NCI-H1105 (cell line): ENCODE measurements around the gene CHRND.

Source experiments
- DNase-seq: peaks from one replicate; lab custom pipeline; 2025; lab: John Stamatoyannopoulos, UW

Gene CHRND

DNA sequence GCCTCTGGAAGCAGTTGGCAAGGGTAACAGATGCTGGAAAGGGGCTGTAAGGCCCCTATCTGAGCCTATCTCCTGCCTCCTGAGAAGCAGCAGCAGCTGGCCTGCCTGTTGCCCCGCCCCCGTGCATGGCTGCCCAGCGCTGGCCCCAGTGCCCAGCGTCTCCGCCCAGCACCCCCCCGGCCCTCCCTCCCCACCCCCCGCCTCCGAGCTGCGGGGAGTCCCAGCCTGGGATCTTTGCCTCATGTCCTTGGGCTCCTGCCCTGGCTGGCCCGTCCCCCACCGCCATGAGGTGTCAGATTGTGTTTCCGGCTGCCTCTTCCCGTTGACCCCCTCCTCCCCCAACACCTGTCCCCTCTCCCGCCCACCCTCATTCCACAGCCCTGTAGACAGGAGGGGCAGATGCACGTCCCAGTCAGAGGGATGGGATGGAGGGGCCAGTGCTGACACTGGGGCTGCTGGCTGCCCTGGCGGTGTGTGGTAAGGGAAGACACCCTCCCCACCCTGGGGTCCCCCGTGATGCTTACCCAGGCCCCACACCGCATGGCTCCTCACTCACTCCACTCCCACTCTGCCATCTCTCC is at the start of gene CHRND:
TSS of gene CHRND (plus strand) at position 370 of the 581 bp plus-strand sequence. CDS start at position 426, 56 bp downstream.
- no peak for DNase-seq

DNA sequence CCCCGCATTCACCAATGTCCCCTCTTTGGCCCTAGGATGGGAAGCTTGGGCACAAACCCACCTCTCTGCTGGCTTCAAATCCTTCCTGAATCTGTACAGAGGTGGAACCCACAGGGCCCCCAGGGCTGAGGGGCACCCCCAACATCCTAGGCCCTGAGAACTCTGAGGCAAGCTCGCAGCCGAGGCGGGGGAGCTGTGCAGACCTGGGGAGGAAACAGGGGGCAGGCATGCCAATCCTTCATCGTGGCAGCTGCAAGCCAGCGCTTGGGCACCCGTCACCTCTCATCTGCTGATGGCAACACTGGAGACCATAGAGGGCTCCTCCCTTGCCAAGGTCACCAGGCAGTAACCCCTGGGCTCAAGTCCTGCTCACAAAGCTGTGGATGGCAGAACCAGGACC is 49.2 kb upstream of the CHRND start:
- no peak for DNase-seq

DNA sequence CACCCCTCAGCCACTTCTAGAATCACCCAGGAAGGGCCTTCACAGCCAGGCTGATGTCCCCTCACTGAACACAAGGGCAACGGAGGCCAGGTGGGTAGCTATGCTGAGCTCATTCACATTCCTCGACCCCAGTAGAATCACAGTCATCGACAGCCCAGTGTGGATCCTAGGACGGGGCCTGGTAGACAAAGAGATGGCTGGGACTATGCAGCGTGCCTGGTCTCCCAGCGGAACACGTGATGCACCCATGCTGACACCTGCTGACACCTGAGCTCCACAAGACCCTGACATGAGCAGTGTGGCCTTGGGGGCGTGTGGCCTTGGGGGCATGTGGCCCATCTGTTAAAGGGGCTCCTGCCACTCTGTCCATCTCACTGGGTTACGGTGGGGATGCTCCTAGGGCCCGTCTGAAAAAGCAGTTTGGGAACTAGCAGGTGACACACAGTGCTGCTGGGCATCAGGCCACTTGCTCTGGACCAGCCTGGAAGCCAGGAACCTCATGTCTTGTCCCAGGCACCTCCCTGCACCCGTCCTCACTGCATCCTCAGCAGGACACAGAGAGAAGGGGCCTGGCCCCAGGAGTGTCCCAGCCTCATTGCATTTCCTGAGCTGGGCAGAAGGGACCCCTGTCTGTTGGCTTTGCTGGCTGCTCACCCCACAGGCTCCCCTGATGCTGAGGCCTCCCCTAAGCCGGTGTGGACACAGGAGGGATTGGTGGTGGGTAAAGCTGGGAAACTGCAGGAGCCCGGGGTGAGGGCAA is 48.0 kb upstream of the CHRND start:
- no peak for DNase-seq

DNA sequence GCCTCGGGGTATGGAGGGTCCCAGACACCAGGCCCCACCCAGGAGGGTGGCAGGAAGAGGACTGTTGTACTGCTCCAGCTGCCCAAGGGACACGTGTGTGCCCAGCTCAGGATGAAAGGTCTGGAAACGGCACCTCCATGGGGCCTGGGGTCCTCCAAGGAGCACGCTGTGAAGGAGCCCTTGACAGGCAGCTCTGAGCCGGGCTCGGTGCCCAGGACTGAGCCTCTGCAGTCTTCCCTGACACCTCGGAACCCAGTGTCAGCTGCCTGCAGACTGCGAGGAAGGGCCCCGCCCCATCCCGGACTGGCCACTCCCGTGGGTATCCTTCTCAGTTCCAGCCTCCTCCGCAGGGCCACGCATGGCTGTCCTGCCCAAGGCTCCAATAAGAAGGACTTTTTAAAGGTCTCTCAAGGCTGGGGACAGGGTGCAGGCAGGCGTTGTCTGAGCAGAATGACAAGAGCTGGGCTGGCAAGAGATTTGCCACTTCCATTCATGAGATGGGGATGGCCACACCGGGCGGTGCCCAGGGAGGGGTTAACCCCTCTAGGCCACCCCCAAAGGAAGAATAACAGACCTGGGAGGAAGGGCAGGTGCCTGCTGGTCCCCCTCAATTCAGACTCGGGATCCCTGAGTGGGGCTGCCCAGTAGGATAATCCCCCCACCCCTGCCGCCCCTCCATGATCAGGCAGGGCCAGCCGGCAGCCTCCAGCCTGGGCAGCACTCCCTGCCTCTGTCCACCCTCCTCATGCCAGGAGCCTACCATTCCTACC is 47.2 kb upstream of the CHRND start:
- no peak for DNase-seq

DNA sequence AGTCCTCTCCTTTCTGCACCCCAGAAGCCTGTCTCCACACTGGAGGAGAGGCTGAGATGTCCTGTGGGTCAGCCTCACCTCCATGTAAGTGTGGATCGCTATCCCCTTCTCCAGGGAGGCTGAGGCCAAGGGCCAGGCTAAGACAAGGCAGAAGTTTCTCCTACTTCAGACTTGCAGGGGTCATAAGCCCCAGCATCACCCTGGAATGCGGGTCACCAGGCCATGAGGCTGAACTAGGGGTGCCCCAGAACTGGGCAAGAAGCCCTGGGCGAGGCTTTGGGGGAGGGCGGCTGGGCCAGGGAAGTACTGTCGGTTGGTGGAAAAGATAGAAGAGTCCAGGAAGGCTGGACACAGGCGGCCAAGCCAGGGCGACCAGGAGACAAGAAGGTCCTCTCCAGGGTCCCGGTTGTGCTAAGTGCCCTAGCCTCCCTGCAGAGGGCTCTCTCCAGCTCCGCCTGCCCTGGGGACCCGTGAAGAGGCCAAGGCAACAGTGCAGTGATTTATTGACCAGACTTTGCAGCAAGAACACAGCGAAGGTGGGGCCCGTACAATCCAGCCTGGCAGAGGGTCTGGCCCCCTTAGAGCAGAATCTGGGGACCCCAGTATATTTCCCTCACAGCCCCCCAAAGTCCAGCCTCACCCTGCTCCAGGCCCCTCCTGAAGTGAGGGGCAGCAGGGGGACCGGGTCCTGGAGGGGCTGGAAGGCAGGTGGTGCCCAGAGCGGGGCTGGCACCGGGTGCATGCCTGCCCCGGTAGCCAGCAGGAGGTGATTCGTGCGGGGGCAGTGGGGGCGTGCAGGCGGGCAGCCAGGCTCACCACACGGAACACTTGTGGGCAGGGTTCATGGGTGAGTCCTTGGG is 46.4 kb upstream of the CHRND start:
- DNase-seq: no peak

DNA sequence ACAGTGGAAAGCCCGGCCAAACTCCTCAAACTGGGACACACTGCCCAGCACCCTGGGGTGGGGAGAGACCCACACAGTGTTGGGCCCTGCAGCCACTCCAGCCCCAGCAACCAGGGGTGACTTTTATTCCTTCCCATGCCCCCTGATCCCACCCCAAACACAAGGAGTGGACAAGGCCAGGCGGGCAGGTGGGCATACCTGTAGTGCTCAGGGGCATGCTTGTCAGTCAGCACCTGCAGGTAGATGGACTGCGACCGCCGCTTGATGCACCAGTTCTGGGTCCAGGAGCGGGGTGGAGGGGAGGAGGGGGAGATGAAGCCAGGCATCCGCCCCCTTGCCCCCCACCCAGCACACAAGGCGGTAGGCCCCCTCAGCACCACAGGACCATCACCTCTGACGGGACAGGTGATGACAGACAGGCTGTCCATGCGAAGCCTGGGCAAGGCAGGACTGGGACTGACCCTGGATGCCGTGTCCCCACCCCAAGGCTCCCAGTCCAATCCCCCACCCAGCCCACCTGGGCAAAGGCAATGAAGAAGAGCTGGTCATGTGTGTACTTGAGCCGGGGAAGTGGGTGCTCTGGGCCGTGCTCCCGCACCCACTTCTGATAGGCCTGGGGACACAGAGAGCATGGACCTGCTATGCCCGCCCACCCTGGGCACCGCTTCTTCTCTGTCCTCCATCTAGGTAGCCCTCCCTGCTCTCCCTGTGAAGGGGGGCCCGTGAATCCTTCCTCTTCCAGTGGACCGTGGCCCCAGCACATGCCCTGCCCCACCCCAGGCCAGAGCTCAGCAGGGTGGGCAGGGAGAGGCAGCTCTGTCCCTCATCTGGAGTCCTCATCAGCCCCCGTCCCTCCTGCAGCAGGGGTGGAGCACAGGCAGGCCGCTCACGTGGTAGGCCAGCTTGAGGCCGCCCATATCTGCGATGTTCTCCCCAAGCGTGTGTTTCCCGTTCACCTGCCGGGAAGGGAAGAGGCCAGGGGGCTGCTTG is 45.5 kb upstream of the CHRND start:
- DNase-seq: no peak

DNA sequence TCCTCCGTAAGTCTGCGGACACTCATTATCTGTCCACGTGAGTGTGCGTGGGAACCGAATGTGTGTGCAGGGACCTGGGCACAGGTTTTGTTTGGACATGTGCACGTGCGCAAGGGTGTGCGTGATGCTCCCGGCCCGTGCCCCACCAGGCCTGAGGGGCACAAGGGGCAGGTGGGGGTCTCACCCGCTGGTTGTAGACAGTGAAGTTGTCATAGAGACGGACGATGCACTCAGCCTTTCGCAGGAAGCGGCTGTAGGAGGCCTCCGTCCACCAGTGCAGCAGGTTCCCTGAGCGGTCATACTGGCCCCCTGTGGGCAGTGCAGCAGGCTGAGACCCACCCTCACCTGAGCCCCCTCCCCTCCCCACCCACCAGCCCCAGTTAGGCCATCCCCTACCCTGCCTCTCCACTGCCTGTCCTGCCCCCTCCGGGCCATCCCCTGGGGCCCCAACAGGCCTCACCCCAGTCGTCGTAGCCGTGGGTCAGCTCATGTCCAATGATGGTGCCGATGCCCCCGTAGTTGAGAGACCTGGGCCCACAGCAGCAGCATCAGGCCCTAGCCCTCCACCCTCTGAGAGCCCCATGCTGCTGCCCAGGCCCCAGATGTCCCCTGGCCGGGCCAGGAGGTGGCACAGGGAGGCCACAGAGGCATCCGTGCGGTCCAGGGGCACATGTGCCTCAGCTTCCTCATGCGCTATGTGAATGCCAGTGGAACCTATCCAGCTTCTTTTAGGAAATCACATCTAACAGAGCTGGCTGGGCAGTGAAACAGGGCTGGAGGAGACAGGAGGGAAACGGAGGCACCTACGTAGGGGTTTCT is 44.4 kb upstream of the CHRND start:
- DNase-seq: no peak

DNA sequence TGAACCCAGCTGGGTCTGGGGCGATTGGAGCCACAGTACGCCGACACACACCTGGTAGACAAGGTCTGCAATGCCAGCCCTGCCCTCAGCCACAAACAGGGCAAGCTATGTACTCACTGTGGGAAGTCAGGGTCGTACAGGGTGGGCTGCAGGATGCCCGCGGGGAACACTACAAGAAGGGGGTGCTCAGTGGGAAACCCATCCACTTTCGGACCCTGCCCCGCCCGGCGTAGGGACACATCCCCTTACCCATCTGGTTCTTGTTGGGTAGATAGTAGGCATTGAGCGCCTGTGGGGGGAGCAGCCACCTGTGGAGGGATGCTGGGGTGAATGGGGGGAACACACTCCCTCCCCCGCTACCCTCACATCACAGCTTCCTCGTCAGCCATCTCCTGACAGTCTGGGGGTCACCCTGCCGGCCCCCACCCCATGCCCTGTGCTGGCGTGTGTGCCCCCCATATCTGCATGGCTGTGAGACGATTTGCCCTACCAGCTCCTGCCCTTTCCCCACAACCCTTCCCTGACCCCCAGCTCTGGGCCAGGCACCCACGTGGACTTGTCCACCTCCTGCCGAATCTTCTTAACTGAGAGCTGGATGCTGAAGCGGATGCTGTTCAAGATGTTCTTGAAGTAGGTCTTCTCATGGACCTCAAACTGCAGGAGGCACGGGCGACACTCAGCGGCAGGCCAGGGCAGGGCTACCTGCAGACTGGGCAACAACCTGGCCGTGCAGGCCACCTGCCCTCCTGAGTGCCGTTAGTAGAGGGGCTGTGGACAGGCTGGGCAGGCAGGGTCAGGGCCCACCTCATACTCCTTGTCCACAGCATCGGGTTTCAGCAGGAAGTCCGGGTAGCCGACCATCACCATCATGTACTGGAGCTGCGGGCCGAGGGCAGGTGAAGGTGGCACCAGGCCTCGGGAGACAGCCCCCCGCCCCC is 43.4 kb upstream of the CHRND start:
- no peak for DNase-seq

DNA sequence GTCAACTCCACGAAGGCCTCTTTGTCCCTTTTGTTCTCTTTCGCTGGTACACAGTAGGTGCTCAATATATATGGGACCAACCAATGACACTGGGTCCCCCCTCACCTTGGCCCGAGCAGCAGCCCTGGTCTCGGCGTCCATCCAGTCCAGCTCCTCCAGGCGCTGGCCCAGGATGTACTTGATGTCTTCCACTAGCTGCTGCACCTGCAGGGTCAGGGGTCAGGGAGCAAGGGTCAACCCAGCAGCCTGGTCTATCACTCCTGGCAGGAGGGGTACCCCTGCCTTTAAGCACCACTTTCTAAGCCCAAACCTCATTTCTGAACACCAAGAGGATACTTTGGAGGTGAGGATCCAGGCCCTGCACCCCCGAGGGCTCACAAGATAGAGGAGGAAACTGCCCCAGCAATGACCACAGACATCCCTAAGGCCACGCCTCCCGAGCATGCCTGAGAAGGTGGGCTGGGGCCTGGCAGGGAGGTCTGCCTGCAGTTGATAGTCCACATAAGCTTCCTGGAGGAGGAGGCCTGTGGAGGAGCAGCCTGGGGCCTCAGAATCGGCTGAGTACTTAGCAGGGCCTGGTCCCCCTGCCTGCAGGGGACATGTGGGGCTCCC is 42.5 kb upstream of the CHRND start:
- DNase-seq: no peak

DNA sequence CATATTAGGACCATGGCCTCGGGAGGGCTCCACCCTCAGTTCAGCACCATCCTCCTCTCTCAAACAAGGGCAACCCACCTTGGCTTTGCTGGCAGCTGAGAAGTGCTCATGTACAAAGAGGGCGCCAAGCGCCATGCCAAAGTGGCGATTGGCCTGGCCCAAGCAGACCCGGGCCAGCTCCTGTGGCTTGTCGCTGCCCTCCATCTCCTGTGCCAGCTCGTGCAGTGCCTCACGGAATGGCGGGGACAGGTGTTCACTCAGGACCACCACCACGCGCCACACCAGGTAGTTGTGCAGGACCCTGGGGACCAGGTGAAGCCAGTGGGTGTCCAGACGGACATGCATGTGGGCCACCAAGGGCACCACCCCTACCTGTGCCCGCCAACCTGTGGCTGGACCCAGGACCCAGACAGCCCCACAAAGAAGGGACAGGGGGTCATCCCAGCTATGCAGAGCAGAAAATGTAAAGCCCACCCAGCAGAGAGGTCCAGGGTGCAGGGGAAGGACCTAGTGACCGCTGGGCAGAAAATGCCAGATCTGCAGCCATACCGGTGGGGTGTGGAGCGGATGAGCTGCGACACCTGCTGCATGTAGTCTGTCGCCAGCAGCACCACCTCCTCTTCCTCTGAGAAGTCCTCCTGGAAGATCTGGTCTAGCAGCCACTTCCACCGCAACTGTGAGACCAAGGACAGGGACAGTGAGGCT is 41.9 kb upstream of the CHRND start:
- no peak for DNase-seq

DNA sequence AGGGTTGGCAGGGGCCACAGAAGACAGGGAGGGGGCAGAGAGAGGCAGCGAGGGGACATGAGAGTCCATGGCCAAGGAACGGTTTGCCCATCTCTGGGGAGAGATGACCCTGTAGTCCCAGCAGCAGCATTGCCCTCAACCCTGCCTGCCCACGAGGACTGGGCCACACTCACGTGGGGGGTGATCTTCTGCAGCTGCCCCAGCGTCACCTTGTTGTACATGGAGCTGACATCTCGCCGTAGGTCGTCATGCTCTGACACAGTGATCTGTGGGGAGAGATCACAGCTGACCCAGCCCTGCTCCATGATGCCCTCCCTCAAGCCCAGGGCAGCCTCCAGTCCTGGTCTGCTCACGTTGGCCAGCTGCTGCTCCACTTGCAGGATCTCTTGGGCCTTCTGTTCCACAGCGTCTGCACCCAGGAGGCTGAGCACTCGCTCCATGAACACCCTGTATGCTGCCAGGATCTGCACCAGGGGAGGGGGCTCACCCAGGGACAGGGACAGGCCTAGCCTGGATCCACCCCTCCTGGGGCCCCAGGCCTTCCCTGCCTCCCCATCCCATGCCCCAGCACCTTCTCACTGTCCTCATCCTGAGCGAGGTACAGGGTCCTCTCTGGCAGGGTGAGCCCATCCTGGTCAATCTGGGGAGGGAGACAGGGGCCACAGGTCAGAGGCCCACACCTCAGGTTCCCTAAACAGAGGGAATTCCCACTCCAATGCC is 41.2 kb upstream of the CHRND start:
- DNase-seq: no peak

DNA sequence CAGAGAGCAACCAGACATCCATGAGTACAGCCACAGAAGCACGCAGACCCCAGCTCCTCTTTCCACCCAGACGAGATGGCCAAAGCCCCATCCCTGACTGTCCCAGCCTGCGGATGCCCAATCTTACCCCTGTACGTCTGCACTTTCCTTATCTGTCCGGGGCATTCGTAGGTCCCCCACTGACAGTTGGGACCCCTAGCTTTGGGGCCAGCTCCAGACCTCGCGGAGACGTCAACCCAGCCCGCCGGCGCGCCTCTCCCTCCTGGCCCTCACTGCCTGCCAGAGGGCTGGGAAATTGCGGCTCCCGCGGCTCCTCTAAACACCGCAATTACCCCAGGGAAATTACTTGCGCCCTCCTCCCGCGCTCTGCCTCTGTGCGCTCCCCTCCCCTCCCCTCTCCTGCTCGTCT is 40.6 kb upstream of the CHRND start:
- DNase-seq: no peak

DNA sequence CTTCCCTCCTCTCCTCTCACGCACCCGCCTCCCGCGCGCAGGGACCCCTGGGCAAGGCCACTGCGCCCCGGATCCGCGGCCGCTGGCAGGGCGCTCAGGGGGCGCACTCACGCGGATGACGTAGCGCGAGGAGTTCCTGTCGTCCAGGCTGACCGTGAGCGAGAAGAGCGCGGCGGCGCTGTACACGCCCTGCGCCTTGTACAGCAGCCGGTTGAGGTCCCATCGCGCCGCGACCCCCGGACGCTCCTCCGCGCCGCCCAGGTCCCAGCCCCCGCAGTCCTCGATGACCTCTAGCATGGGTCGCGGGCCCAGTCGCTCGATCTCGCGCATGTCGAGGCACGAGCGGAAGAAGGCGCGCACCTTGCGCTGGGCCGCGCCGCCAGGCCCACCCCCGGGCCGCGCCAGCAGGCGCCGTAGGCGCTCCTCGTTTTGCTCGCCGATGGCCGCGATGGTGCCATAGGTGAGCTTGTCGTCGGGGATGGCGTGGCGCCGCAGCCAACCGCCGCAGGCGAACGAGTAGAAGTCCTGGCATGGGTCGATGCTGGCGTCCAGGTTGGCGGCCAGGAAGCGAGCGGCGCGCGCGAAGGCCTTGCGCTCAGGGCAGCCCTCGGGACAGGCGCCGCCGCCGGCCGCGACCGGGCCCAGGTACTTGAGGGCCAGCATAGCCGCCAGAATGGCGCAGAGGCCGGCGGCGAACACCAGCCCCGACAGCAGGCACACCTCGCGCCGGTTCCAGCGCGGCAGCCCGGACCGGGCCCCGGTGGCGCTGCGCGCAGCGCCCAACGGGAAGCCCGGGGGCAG is 40.0 kb upstream of the CHRND start:
- no peak for DNase-seq

DNA sequence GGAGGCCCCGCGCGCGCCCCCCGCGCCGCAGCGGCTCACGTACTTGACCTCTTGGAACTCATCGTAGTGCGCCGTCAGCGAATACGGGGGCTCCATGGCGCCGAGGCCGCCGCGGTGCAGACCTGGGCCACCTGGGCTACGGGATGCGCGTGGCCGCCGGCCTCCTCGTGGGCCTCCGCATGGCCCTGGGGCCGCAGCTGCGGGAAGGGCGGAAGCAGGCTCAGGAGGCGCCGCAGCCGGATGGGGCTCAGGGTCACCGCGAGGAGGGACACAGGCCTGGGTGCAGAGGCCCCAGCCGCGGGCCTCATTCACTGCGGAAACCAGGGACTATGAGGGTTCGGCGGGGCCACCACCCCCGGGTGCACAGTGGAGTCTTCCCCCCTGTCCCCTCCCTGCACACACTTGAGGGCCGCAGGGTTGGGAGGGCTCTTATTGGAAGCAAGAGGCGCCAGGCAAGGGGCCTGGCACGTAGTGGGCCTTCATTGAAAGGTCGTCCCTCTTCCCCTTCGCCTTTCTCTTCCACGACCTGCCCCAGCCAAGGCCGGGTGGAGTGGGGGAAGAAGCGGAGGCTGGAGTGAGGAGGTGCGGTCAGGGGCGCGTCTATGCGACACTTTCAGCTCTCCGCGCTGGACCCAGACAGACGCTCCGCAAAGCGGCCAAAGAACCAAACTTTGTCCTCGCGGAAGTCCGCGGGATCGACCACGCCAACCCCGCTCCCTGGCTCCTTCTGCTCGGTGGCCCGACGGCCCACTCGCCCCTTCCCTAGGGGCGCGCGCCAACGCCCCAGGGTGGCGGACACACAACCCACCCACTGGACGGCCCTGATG is 39.2 kb upstream of the CHRND start:
- no peak for DNase-seq

DNA sequence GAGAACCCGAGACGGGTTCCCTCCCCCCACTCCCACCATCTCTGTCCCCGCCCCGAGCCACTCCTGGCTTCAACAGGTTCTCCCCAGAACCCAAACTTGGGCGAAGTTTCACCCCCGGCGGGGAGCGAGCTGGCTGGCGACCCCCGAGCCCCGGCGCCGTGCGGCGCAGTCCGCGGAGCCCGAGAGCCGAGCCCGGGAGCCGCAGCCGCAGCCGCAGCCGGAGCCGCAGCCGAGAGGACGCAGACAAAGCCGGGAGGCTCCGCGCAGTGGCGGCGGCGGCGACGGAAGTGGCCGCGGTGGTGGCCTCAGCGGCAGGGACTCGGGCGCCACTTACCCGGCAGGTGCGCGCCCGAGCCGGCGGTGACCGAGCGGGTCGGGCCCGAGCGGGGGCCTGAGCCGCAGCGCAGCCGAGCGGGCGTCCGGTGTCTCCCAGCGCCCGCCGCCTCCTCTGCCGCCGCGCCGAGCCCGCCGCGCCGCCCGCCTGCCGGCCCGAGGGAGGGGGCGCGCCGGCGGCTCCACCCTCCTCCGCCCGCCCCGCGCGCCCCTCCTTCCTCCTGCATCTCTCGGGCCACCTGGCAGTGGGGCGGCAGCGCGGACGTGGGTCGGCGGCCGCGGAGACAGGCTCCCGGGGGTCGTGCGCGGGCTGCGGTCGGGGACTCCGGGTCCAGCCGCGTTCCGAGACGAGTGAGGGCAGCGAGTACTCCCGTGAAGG is 38.4 kb upstream of the CHRND start, which contains the start of gene ECEL1:
TSS of gene ECEL1 (minus strand) at position 450 of the 712 bp plus-strand sequence. CDS start 1,181 bp downstream, outside the sequence.
- no peak for DNase-seq
